Activated naive CD8-positive, alpha-beta T cell treated with anti-CD3 and anti-CD28 coated beads for 36 hours (primary cell): ENCODE measurements around the gene PPP3CA. TPM values are rescaled to one million over a fixed set of nuclear protein-coding genes. Genes with fewer than 3 reads are reported as not detected.
"Not testable (repeated sequence)": the region's sequence is repeated elsewhere in the genome, so short reads cannot be mapped to it uniquely, and the experiment has no call there.

Experiments
- DNase-seq: peaks from one replicate; pipeline ENCODE4 v3.0.0; 2021
- H3K27ac Mint-ChIP-seq: one replicate; pipeline ENCODE4 v1.8.0; 2022; ENCODE audit warnings: mild to moderate bottlenecking, moderate library complexity, mixed read lengths
- H3K27me3 Mint-ChIP-seq: one replicate; pipeline ENCODE4 v1.8.0; 2022; ENCODE audit warnings: mild to moderate bottlenecking, mixed read lengths
- H3K36me3 Mint-ChIP-seq: one replicate; pipeline ENCODE4 v1.8.0; 2021; ENCODE audit warnings: mild to moderate bottlenecking, mixed read lengths
- H3K4me1 Mint-ChIP-seq: one replicate; pipeline ENCODE4 v1.8.0; 2021; ENCODE audit warnings: mixed read lengths
- H3K4me3 Mint-ChIP-seq: one replicate; pipeline ENCODE4 v1.8.0; 2022; ENCODE audit warnings: mild to moderate bottlenecking, moderate library complexity, mixed read lengths
- H3K9me3 Mint-ChIP-seq: one replicate; pipeline ENCODE4 v1.8.0; 2022; ENCODE audit warnings: mixed read lengths
- total RNA-seq, 2 experiments: library from RNA; stranded (reverse); gene quantifications; one replicate each; pipeline ENCODE4 v1.2.3, GENCODE V29; 2021

Gene PPP3CA
- total RNA-seq, 2 experiments from 2014 or later: 14.5 to 16.4 TPM

DNA sequence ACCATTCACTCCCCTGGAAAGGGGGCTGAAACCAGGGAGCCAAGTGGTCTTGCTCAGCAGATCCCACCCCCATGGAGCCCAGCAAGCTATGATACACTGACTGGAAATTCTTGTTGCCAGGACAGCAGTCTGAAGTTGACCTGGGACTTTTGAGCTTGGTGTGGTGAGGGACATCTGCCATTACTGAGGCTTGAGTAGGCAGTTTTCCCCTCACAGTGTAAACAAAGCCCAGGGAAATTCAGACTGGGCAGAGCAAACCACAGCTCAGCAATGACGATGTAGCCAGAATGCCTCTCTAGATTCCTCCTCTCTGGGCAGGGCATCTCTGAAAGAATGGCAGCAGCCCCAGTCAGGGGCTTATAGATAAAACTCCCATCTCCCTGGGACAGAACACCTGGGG is 218.4 kb downstream of the PPP3CA start:
- not testable (repeated sequence) for H3K27ac Mint-ChIP-seq, H3K4me3 Mint-ChIP-seq, DNase-seq, H3K27me3 Mint-ChIP-seq
- Mint-ChIP-seq H3K36me3 (peaks cover 31% of the 10 kb centered on the region), H3K9me3 (peaks cover 27% of the 10 kb centered on the region), H3K4me1 (peaks cover 16% of the 10 kb centered on the region)

DNA sequence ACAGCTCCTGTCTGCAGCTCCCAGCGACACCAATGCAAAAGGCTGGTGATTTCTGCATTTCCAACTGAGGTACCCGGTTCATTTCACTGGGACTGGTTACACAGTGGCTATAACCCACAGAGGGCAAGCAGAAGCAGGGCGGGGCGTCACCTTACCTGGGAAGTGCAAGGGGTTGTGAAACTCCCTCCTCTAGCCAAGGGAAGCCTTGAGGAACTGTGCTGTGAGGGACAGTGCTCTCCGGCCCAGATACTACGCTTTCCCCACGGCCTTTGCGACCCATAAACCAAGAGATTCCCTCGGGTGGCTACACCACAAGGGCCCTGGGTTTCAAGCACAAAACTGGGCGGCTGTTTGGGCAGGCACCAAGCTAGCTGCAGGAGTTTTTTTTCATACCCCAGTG is 218.9 kb downstream of the PPP3CA start:
- Mint-ChIP-seq H3K4me1 (peaks cover 19% of the 10 kb centered on the region), H3K27me3 (no peaks in the 10 kb centered on the region), H3K9me3 (peaks cover 23% of the 10 kb centered on the region), H3K36me3 (peaks cover 27% of the 10 kb centered on the region), H3K4me3 (no peak overlapping the region), H3K27ac (no peak overlapping the region)
- DNase-seq: no peak

DNA sequence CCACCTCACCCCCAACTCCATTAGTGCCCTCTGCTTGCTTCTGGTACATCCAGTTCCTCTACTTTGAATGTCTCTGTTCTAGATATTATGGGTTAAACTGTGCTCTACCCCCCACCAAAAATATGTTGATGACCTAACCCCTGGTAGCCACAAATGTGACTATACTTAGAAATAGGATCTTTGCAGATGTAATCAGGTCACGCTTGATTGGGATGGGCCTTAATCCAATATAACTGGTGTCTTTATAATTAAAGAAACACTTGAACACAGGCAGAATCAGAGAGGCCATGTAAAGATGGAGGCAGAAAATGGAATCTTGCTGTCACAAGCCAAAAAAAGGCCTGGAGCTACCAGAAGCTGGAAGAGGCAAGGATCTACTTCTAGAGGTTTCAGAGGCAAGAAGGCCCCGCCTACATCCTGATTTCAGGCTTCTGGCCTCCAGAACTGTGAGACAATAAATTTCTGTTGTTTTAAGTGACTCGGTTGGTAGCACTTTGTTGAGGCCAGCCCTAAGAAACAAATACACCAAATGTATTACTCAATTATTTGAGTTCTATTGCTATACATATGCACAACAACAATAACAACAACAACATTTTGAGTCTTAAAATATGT is 220.0 kb downstream of the PPP3CA start:
- no peak overlapping the region for H3K4me3 Mint-ChIP-seq
- H3K36me3 Mint-ChIP-seq: peaks cover 22% of the 10 kb centered on the region
- no peak overlapping the region for H3K27ac Mint-ChIP-seq
- peaks cover 26% of the 10 kb centered on the region for H3K4me1 Mint-ChIP-seq
- H3K9me3 Mint-ChIP-seq: peaks cover 16% of the 10 kb centered on the region
- DNase-seq: no peak
- H3K27me3 Mint-ChIP-seq: no peaks in the 10 kb centered on the region

DNA sequence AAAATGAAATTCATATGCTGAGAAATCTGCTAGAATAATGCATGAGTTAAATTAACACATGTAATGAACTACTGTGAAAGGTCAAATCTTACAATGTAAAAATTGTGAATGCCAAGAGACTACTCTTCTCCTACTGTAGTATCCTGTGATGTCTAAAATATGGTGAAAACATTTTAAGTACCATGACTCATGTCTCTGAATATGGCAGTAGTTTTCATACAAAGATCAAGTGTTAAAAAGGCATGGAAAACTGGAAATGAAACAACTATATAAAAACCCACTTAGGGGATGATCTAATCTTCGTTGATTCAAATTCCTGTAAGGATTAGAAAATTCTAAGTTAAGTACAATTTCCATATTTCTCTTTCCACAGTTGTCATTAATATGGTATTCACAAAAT is 221.3 kb downstream of the PPP3CA start:
- H3K4me3 Mint-ChIP-seq: no peak overlapping the region
- peaks cover 26% of the 10 kb centered on the region for H3K4me1 Mint-ChIP-seq
- peaks cover 9% of the 10 kb centered on the region for H3K9me3 Mint-ChIP-seq
- DNase-seq: no peak
- peaks cover 18% of the 10 kb centered on the region for H3K36me3 Mint-ChIP-seq
- no peaks in the 10 kb centered on the region for H3K27me3 Mint-ChIP-seq
- H3K27ac Mint-ChIP-seq: no peak overlapping the region

DNA sequence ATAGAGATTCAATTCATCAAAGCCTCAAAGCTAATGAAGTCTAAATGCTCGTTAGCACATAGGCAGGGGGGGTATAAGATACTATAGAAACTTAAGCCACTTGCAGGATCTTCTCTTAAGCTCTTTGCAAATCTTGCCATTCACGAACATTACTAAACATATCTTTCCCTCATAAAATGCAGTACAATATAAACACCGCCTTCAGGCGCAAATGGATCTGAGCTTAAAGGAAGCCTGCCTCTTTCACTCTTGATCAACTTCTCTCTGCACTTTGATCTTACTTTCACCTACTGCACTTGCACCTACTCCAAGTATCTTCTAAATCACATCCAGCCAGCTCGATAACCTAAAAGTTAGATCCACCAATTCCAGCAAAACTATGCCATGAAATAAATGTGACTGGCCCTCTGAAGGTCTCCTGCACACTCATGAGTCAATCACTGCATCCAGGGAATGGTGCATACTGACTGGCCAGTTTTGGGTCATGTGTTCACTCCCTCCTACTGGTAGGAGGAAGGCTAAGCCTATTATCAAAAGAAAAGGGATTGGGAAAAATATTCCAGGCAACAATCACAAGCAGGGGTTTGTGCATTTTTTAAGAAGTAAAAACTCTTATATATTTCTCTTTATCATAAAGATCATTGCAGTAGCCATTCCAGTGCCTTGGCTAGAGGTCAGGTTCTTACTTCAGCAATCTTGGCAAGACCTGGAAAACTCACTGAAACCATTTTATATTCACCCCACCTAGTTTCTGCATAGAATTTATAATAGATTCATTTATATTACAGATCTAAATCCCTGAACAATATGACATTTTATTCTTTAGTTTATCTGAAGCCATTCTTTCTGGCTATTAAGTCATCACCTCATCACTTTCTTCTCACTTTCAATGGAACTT is 222.0 kb downstream of the PPP3CA start:
- no peak for DNase-seq
- Mint-ChIP-seq H3K36me3 (peaks cover 17% of the 10 kb centered on the region), H3K4me1 (peaks cover 26% of the 10 kb centered on the region), H3K4me3 (no peak overlapping the region), H3K27me3 (no peaks in the 10 kb centered on the region), H3K9me3 (peaks cover 6% of the 10 kb centered on the region), H3K27ac (no peak overlapping the region)

- peaks cover 28% of the 10 kb centered on the region for H3K4me1 Mint-ChIP-seq
- no peak overlapping the region for H3K27ac Mint-ChIP-seq
- H3K4me3 Mint-ChIP-seq: no peak overlapping the region
- H3K9me3 Mint-ChIP-seq: peaks cover 3% of the 10 kb centered on the region
- H3K36me3 Mint-ChIP-seq: peaks cover 12% of the 10 kb centered on the region
- no peak for DNase-seq
- H3K27me3 Mint-ChIP-seq: no peaks in the 10 kb centered on the region
Observed at GRCh38 chr4:101123231-101123630, 224.1 kb downstream of the PPP3CA start.

- Mint-ChIP-seq H3K4me1 (peaks cover 28% of the 10 kb centered on the region), H3K27ac (no peak overlapping the region)
Observed at GRCh38 chr4:101122019-101122418, 225.3 kb downstream of the PPP3CA start.

GRCh38 chr4:101119141-101119540 is 228.2 kb downstream of the PPP3CA start:
- H3K9me3 Mint-ChIP-seq: no peaks in the 10 kb centered on the region
- no peak overlapping the region for H3K4me3 Mint-ChIP-seq
- peaks cover 21% of the 10 kb centered on the region for H3K4me1 Mint-ChIP-seq
- DNase-seq: no peak
- peaks cover 10% of the 10 kb centered on the region for H3K36me3 Mint-ChIP-seq
- H3K27ac Mint-ChIP-seq: no peak overlapping the region
- H3K27me3 Mint-ChIP-seq: no peaks in the 10 kb centered on the region

More at GRCh38 chr4:101122019-101122418, 225.3 kb downstream of the PPP3CA start:
- no peaks in the 10 kb centered on the region for H3K27me3 Mint-ChIP-seq
- no peak for DNase-seq
- H3K9me3 Mint-ChIP-seq: peaks cover 3% of the 10 kb centered on the region
- H3K4me3 Mint-ChIP-seq: no peak overlapping the region
- peaks cover 12% of the 10 kb centered on the region for H3K36me3 Mint-ChIP-seq

DNA sequence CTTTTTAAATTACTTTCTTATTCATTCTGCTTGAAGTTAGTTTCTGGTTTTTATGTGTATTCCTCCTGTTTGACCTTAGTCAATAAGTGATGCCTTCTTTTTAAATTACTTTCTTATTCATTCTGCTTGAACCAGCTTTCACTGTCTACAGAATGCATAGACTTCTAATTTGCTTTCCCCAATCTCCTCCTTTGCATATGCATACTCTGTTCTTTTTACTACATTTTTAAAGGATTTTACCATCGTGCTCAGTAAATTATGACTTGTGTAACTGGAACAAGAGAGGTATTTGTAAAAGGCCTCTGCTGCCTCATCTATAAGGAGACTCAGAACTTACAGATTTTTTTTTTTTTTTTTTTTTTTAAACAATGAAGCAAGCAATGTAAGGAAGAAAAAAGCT is 228.7 kb downstream of the PPP3CA start:
- Mint-ChIP-seq H3K9me3 (no peaks in the 10 kb centered on the region), H3K36me3 (peaks cover 10% of the 10 kb centered on the region), H3K4me3 (no peak overlapping the region), H3K27me3 (no peaks in the 10 kb centered on the region), H3K4me1 (peaks cover 20% of the 10 kb centered on the region), H3K27ac (no peak overlapping the region)
- no peak for DNase-seq

- H3K36me3 Mint-ChIP-seq: no peaks in the 10 kb centered on the region
- no peak for DNase-seq
- no peak overlapping the region for H3K4me3 Mint-ChIP-seq
- H3K4me1 Mint-ChIP-seq: peaks cover 8% of the 10 kb centered on the region
- H3K9me3 Mint-ChIP-seq: no peaks in the 10 kb centered on the region
- no peaks in the 10 kb centered on the region for H3K27me3 Mint-ChIP-seq
- no peak overlapping the region for H3K27ac Mint-ChIP-seq
Observed at GRCh38 chr4:101115887-101116286, 231.4 kb downstream of the PPP3CA start.

DNA sequence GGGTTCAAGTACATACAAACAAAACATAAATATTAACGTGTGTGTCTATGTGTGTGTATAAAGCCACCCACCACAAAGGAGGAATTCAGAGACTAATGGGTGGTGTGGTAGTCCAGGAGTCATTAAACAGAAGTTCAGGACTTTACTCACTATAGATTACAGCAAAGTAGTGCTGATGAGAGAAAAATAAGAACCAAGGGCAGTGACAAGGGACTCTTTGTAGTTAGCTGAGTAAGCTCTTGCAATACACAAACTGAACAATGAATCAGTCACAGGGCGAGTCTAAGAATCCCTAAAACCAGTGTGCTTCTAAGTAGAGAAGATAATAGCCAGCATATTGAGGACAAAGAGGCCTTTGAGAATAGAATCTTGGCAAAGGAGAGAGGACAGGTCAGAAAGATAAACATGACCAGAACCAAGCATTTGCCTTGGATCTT is 232.4 kb downstream of the PPP3CA start:
- Mint-ChIP-seq H3K4me1 (peaks cover 8% of the 10 kb centered on the region), H3K27ac (no peak overlapping the region), H3K4me3 (no peak overlapping the region), H3K36me3 (no peaks in the 10 kb centered on the region), H3K9me3 (no peaks in the 10 kb centered on the region), H3K27me3 (no peaks in the 10 kb centered on the region)
- no peak for DNase-seq

- DNase-seq: no peak
- Mint-ChIP-seq H3K27me3 (no peaks in the 10 kb centered on the region), H3K4me1 (peaks cover 19% of the 10 kb centered on the region), H3K9me3 (no peaks in the 10 kb centered on the region), H3K4me3 (no peak overlapping the region), H3K27ac (peak overlapping the region; percentile 31), H3K36me3 (peaks cover 25% of the 10 kb centered on the region)
Observed at GRCh38 chr4:101104312-101105052, 242.8 kb downstream of the PPP3CA start.

GRCh38 chr4:101103381-101104142 is 243.8 kb downstream of the PPP3CA start:
- DNase-seq: no peak
- no peaks in the 10 kb centered on the region for H3K27me3 Mint-ChIP-seq
- H3K27ac Mint-ChIP-seq: peak overlapping the region; percentile 21
- H3K9me3 Mint-ChIP-seq: no peaks in the 10 kb centered on the region
- peaks cover 19% of the 10 kb centered on the region for H3K4me1 Mint-ChIP-seq
- no peak overlapping the region for H3K4me3 Mint-ChIP-seq
- peaks cover 25% of the 10 kb centered on the region for H3K36me3 Mint-ChIP-seq

- DNase-seq: no peak
- no peak overlapping the region for H3K4me3 Mint-ChIP-seq
- H3K4me1 Mint-ChIP-seq: peaks cover 19% of the 10 kb centered on the region
- H3K27me3 Mint-ChIP-seq: no peaks in the 10 kb centered on the region
- no peak overlapping the region for H3K27ac Mint-ChIP-seq
- peaks cover 26% of the 10 kb centered on the region for H3K36me3 Mint-ChIP-seq
- no peaks in the 10 kb centered on the region for H3K9me3 Mint-ChIP-seq
Observed at GRCh38 chr4:101102114-101102742, 245.1 kb downstream of the PPP3CA start.
